ENCODE results near the gene SFRP2.

The SFRP2 gene

DNA sequence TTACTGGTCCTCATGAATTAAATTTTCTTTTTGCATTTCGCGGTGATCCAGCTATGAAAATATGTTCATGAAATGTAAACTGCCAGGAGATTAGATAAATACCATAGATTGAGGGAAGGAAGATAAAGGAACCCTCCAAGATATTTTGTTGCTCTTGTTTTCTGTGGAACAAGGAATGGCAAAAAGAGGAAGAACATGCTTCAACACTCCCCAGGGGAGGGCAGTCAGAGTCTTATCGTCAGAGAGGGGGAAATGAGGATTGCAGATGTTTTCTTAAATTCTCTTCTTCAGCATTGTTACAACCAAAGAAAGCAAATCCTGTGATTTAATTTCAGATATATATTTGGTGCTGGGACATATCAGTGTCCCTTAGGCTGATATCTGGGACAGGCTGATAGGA is 9.5 kb upstream of the SFRP2 start:
- TF ChIP-seq, protein P1, sequence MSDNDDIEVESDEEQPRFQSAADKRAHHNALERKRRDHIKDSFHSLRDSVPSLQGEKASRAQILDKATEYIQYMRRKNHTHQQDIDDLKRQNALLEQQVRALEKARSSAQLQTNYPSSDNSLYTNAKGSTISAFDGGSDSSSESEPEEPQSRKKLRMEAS (IDR thresholded peaks at IDR 0.05; ENCODE audit: low read depth, low read length) = no peak
- TF ChIP-seq MYC (IDR thresholded peaks at IDR 0.05; ENCODE audit: low read depth, low read length) (no peak), POLR2A (IDR thresholded peaks at IDR 0.05; ENCODE audit: extremely low read depth, insufficient read length) (no peak)
- TF ChIP-seq, protein P2, sequence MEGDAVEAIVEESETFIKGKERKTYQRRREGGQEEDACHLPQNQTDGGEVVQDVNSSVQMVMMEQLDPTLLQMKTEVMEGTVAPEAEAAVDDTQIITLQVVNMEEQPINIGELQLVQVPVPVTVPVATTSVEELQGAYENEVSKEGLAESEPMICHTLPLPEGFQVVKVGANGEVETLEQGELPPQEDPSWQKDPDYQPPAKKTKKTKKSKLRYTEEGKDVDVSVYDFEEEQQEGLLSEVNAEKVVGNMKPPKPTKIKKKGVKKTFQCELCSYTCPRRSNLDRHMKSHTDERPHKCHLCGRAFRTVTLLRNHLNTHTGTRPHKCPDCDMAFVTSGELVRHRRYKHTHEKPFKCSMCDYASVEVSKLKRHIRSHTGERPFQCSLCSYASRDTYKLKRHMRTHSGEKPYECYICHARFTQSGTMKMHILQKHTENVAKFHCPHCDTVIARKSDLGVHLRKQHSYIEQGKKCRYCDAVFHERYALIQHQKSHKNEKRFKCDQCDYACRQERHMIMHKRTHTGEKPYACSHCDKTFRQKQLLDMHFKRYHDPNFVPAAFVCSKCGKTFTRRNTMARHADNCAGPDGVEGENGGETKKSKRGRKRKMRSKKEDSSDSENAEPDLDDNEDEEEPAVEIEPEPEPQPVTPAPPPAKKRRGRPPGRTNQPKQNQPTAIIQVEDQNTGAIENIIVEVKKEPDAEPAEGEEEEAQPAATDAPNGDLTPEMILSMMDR (IDR thresholded peaks at IDR 0.05; ENCODE audit: low read depth, low read length) = no peak
- no peak for DNase-seq (ENCODE audit: low read depth)
- no peak overlapping the region for H3K4me3 ChIP-seq (ENCODE audit: low read depth, low read length)

DNA sequence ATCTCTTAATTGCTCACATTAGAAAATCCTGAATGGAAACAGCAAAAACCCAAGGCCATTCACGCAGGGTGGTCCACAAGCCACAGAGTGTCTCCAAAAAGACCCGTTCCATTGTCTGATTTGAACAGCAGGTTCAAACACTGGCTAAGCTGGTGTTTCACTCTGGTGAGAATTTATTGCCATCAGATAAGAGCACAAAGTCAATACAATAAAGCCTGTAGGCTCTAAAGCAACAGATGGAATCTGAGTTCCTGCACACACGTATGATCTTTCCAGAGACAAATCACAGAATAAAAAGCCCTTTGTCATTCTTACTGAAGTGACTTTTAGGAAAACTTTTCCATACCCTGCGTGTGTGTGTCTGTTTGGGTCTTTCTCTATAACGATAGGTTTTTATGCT is 5.1 kb upstream of the SFRP2 start:
- no peak overlapping the region for H3K4me3 ChIP-seq (ENCODE audit: low read depth, low read length)
- DNase-seq (ENCODE audit: low read depth) = no peak
- TF ChIP-seq, protein P1 (IDR thresholded peaks at IDR 0.05; ENCODE audit: low read depth, low read length) = no peak
- TF ChIP-seq POLR2A (IDR thresholded peaks at IDR 0.05; ENCODE audit: extremely low read depth, insufficient read length) (no peak), MYC (IDR thresholded peaks at IDR 0.05; ENCODE audit: low read depth, low read length) (no peak)
- TF ChIP-seq, protein P2 (IDR thresholded peaks at IDR 0.05; ENCODE audit: low read depth, low read length) = no peak

DNA sequence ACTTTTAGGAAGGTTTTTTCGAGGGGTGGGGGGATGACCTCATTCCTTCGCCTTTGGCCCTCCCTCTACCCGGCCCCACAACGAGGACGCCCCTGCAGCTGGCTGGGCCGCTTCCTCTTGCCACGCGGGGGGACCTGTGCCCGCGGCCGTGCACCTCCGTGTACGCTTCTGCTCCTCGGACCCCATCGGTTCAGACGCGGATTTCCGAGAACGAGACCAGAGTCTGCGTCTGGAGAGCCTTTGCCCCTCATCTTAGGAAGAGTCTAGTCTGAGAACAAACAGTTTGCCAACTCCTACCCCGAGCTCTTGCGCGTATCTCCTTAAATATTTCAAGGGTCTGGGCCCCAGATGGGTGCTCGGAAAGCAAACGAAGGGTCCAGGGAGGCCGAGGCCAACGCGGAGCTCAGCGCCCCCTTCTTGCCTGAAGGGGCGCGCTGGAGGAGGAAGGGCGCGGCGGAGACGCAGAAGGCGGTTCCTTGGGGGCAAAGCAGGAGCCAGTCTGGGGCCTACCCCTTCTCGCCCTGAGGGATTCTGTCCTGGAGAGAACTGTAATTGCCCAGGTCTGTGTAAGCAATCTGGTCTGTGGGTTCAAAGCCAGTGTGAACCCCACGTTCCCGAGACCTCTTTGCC is 3.9 kb upstream of the SFRP2 start:
- TF ChIP-seq MYC (IDR thresholded peaks at IDR 0.05; ENCODE audit: low read depth, low read length) (no peak), POLR2A (IDR thresholded peaks at IDR 0.05; ENCODE audit: extremely low read depth, insufficient read length) (no peak)
- TF ChIP-seq, protein P2 (IDR thresholded peaks at IDR 0.05; ENCODE audit: low read depth, low read length) = no peak
- TF ChIP-seq, protein P1 (IDR thresholded peaks at IDR 0.05; ENCODE audit: low read depth, low read length) = no peak
- no peak for DNase-seq (ENCODE audit: low read depth)
- H3K4me3 ChIP-seq (ENCODE audit: low read depth, low read length) = no peak overlapping the region

DNA sequence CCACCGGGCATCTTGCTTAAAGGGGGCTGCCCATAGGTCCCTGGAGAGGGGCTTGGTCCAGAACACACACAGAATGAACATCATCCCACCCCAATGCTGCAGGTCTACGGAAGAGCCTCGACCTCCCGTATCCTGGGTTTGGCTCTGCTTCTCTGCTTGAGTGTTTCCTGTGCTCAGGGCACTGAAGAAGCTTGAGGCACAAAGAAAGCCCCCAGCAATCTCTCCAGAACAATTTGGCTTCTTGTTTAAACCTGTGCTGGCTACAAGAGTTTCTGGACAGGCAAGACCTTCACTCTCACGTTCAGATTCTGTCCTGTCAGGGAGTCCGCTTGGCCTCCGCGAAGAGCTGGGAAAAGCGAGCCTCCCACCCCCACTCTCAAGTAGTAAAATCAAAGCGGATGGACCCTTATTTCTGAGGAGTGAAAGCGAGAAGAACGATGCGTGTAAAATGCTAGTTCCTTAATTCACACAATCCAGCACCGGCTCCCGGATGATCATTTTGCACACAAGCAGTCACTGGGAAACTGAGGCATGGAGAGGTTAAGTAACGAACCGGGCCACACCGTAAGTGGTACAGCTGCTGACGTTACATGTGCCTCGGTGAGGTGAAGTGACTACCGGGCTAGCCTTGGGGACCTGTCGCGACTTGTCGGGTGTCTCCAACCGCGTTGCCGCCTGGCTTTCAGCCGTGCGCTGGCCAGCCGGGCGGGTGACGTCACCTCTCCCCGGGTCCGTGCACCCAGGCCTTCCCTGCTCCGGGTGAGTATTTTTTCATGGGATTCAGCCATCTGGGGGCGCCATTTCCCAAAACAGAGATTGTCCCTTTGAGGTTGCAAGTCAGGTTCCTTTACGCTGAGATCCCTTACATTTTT is 3.1 kb upstream of the SFRP2 start:
- peak; percentile 43 for DNase-seq (ENCODE audit: low read depth)
- TF ChIP-seq MYC (IDR thresholded peaks at IDR 0.05; ENCODE audit: low read depth, low read length) = no peak
- TF ChIP-seq POLR2A (IDR thresholded peaks at IDR 0.05; ENCODE audit: extremely low read depth, insufficient read length) = no peak
- TF ChIP-seq, protein P1 (IDR thresholded peaks at IDR 0.05; ENCODE audit: low read depth, low read length) = no peak
- TF ChIP-seq, protein P2 (IDR thresholded peaks at IDR 0.05; ENCODE audit: low read depth, low read length) = no peak
- no peak overlapping the region for H3K4me3 ChIP-seq (ENCODE audit: low read depth, low read length)

DNA sequence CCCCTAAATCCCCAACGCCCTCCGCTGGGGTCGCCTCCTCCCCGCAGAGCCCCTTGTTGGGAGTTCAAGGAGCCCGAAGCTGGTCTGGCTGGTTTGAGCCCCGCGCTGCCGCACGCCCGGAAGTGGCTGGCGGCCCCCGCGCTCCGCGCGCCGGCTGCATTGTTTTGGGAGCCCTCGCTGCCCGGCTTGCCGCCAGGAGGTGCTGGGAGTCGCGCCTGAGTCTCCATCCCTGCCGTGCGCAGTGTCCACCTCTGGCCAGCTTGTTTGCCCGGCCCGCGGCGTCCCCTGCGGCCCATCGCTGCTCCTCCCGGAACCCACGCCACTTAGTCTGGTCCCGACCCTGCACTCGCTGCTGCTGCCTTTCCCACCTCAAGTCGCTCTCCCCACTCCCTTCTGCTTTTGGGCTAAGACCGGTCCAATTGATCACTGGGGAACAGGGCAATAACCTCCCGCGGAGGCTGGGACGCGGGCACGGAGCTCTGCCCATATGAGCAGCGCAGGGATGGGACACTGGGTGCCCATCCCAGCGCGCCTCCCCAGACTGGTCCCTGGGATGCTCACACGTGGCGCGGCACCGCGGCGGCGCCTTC is 2.2 kb upstream of the SFRP2 start:
- TF ChIP-seq, protein P2 (IDR thresholded peaks at IDR 0.05; ENCODE audit: low read depth, low read length) = no peak
- TF ChIP-seq, protein P1 (IDR thresholded peaks at IDR 0.05; ENCODE audit: low read depth, low read length) = no peak
- TF ChIP-seq POLR2A (IDR thresholded peaks at IDR 0.05; ENCODE audit: extremely low read depth, insufficient read length) = no peak
- TF ChIP-seq MYC (IDR thresholded peaks at IDR 0.05; ENCODE audit: low read depth, low read length) = no peak
- H3K4me3 ChIP-seq (ENCODE audit: low read depth, low read length) = no peak overlapping the region
- no peak for DNase-seq (ENCODE audit: low read depth)
